Fibroblast of pulmonary artery (primary cell): Measurements from ENCODE around the gene HABP4.

Source experiments
- DNase-seq: peaks from one replicate; pipeline ENCODE4 v3.0.0-alpha.2; 2010; ENCODE audit warnings: low read depth
- H3K4me3 ChIP-seq: replicated peaks from 2 replicates; pipeline ENCODE4 v1.5.1; 2011; ENCODE audit warnings: low read depth, mild to moderate bottlenecking, control low read depth, low read length, moderate library complexity
- TF ChIP-seq, protein P1 (sequence below): IDR thresholded peaks from 2 replicates; pipeline ENCODE4 v1.5.1; 2011; ENCODE audit warnings: mild to moderate bottlenecking, control low read depth, low read length, inconsistent platforms; ENCODE audit errors: missing control alignments

The HABP4 gene

DNA sequence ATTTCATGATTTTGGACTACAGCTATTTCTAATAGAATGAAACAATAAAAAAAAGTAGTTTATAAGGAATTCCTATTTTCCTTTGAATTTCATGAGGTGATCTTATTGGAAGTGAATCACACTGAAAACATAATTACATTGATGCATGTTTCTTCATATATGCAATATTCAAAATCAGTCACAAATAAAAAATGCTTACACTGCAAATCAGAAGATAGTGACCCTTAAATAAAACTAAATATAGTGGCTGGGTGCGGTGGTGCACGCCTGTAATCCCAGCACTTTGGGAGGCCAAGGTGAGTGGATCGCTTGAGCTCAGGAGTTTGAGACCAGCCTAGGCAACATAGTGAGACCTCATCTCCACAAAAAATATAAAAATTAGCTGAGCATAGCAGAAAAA lies 90.1 kb downstream of the HABP4 start:
- TF ChIP-seq, protein P1, sequence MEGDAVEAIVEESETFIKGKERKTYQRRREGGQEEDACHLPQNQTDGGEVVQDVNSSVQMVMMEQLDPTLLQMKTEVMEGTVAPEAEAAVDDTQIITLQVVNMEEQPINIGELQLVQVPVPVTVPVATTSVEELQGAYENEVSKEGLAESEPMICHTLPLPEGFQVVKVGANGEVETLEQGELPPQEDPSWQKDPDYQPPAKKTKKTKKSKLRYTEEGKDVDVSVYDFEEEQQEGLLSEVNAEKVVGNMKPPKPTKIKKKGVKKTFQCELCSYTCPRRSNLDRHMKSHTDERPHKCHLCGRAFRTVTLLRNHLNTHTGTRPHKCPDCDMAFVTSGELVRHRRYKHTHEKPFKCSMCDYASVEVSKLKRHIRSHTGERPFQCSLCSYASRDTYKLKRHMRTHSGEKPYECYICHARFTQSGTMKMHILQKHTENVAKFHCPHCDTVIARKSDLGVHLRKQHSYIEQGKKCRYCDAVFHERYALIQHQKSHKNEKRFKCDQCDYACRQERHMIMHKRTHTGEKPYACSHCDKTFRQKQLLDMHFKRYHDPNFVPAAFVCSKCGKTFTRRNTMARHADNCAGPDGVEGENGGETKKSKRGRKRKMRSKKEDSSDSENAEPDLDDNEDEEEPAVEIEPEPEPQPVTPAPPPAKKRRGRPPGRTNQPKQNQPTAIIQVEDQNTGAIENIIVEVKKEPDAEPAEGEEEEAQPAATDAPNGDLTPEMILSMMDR: no peak
- no peak overlapping the region for H3K4me3 ChIP-seq

More for the DNA sequence above, 90.1 kb downstream of the HABP4 start:
- no peak for DNase-seq
